Liver (tissue), 3 donors: Measurements from ENCODE around the gene CTNNA1.

ENCODE experiments used
- CTCF ChIP-seq: fragments of 150-350 bp; IDR thresholded peaks from 2 replicates; pipeline ENCODE4 v1.5.1; 2017; ENCODE audit warnings: improper control_type of control experiment, low read depth, low read length; ENCODE audit not compliant: missing input control
- EGR1 ChIP-seq, 2 donors: IDR thresholded peaks; 2 replicates each; pipeline ENCODE4 v1.6.1; 2016 to 2018; ENCODE audit warnings: antibody characterized with exemption in 2 of 2, low read depth in 2 of 2
- JUND ChIP-seq, 2 donors: IDR thresholded peaks; 2 replicates each; pipeline ENCODE4 v1.6.1; 2016; ENCODE audit warnings: antibody characterized with exemption in 2 of 2
- RXRA ChIP-seq, 2 donors: IDR thresholded peaks; 2 replicates each; pipeline ENCODE4 v1.6.1; 2017 to 2018; ENCODE audit warnings: antibody characterized with exemption in 2 of 2, mild to moderate bottlenecking in 1 of 2
- YY1 ChIP-seq: IDR thresholded peaks from 2 replicates; pipeline ENCODE4 v1.6.1; 2016; ENCODE audit warnings: antibody characterized with exemption, mild to moderate bottlenecking
- donor health status: healthy.
- donor health status: healthy.

GRCh38 chr5:138732933-138733332 is 20.3 kb upstream of the CTNNA1 start:
- TF ChIP-seq CTCF (no peak), YY1 (no peak), JUND (IDR thresholded peaks at IDR 0.05) (no peak), RXRA (IDR thresholded peaks at IDR 0.05) (no peak), EGR1 (IDR thresholded peaks at IDR 0.05; ENCODE audit: low read depth in 2 of 2) (no peak)
